Body of pancreas (tissue), 4 donors: ENCODE data around the gene COA5.

Experiments
- CTCF ChIP-seq, 7 experiments: fragments of 450-650 bp in 4 of 7; fragments of 200-600 bp in 3 of 7; sonication (generic) in 3 of 7; IDR thresholded peaks; one replicate each; pipeline ENCODE4 v1.5.1; 2016 to 2019; ENCODE audit warnings: antibody characterized with exemption in 7 of 7
- POLR2A ChIP-seq, 3 donors: fragments of 450-650 bp; IDR thresholded peaks; one replicate each; pipeline ENCODE4 v1.6.1; 2016; ENCODE audit warnings: antibody characterized with exemption in 3 of 3, mild to moderate bottlenecking in 2 of 3

- TF ChIP-seq CTCF (IDR thresholded peaks at IDR 0.05) (no peak), POLR2A (IDR thresholded peaks at IDR 0.05) (no peak)
Measured at GRCh38 chr2:98588880-98589431, 19.4 kb downstream of the COA5 start.
